Kidney epithelial cell (primary cell): Measurements from ENCODE around the gene RTF2. TPM values are rescaled to one million over a fixed set of nuclear protein-coding genes. Genes with fewer than 3 reads are reported as not detected.

Experiments used
- DNase-seq: peaks from one replicate; pipeline ENCODE4 v3.0.0-alpha.2; 2010; ENCODE audit warnings: low read depth
- H3K27me3 ChIP-seq: 2 replicates; pipeline ENCODE4 v1.6.0; 2011; ENCODE audit warnings: low read length; ENCODE audit not compliant: control insufficient read depth, insufficient read depth
- H3K36me3 ChIP-seq: 2 replicates; pipeline ENCODE4 v1.5.1; 2011; ENCODE audit warnings: low read length; ENCODE audit not compliant: control insufficient read depth, insufficient read depth
- H3K4me3 ChIP-seq: 2 replicates; pipeline ENCODE4 v1.5.1; 2011; ENCODE audit warnings: low read depth, mild to moderate bottlenecking, control low read depth, low read length
- total RNA-seq: library from RNA; depleted of rRNA; stranded (reverse); fragments of >200 nt; gene quantifications from 2 replicates; pipeline ENCODE4 v1.2.3, GENCODE V29; 2015
- TF ChIP-seq, protein P1 (sequence below): IDR thresholded peaks from 2 replicates; pipeline ENCODE4 v1.5.1; 2011; ENCODE audit warnings: mild to moderate bottlenecking, moderate library complexity, low read length, control low read depth, inconsistent platforms; ENCODE audit not compliant: insufficient read depth, poor library complexity, severe bottlenecking

The RTF2 gene
- total RNA-seq, 1 donor from 2014 or later, result 68.5 TPM

DNA sequence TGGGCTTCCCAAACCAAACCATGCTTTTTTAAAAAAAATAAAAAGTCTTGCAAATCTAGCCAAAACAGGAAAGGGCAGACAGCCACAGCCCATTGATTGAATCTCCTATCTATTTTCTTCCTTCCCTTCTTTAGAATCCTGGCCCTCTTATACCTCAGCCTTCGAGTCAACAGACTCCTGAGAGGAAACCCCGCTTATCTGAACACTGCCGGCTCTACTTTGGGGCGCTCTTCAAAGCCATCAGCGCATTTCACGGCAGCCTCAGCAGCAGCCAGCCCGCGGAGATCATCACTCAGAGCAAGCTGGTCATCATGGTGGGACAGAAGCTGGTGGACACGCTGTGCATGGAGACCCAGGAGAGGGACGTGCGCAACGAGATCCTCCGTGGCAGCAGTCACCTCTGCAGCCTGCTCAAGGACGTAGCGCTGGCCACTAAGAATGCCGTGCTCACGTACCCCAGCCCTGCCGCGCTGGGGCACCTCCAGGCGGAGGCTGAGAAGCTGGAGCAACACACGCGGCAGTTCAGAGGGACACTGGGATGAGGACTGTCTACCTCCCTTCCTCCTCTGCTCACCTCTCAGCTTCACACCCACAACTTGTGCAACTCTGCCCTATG, 10.1 kb upstream of the RTF2 start:
- Histone ChIP-seq H3K27me3 (no peaks in the 10 kb centered on the region), H3K4me3 (no peak overlapping the region), H3K36me3 (no peaks in the 10 kb centered on the region)
- TF ChIP-seq, protein P1, sequence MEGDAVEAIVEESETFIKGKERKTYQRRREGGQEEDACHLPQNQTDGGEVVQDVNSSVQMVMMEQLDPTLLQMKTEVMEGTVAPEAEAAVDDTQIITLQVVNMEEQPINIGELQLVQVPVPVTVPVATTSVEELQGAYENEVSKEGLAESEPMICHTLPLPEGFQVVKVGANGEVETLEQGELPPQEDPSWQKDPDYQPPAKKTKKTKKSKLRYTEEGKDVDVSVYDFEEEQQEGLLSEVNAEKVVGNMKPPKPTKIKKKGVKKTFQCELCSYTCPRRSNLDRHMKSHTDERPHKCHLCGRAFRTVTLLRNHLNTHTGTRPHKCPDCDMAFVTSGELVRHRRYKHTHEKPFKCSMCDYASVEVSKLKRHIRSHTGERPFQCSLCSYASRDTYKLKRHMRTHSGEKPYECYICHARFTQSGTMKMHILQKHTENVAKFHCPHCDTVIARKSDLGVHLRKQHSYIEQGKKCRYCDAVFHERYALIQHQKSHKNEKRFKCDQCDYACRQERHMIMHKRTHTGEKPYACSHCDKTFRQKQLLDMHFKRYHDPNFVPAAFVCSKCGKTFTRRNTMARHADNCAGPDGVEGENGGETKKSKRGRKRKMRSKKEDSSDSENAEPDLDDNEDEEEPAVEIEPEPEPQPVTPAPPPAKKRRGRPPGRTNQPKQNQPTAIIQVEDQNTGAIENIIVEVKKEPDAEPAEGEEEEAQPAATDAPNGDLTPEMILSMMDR, result no peak
- no peak for DNase-seq

DNA sequence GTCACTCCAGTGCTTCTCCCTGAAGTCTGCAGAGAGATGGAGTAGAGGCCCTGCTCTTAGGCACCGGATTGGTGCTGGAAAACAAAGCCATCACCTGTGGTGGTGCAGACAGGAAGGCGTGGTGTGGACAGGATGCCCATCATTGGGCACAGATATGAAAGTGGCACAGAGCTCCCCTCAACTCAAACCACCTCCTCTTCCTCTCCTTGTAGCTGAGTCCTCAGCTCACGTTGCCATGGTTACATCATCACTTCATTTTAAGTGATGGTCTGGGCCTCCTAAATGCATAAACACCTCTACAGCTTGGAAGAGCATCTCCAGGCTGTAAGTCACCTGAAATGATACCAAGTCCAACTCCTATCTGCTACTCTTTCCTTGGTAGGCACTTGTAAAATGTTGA, 8.0 kb upstream of the RTF2 start:
- DNase-seq, result no peak
- no peaks in the 10 kb centered on the region for H3K27me3 ChIP-seq

DNA sequence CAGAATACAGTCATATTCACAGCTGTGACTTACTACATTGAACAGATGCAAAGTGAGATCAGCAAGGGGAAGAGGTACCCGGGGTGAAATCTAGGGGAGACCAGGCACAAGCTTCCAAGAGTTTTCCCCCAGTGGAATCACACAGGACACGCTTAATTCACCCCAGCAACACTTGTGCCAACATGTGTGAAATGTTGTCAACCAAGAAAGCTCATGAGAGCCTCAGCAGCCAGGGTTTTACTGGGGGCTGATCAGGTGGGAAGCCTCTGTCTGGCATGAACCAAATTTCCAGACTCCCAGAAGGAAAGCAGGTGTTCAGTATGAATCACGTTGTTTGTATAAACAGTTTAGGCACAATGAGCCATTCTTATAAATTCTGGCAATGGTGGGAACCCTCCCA, 6.9 kb upstream of the RTF2 start:
- no peaks in the 10 kb centered on the region for H3K27me3 ChIP-seq
- H3K4me3 ChIP-seq, result no peak overlapping the region
- no peaks in the 10 kb centered on the region for H3K36me3 ChIP-seq
- TF ChIP-seq, protein P1, result no peak
- DNase-seq, result no peak

More for the DNA sequence above, 8.0 kb upstream of the RTF2 start:
- H3K4me3 ChIP-seq, result no peak overlapping the region
- TF ChIP-seq, protein P1, result no peak
- H3K36me3 ChIP-seq, result no peaks in the 10 kb centered on the region

DNA sequence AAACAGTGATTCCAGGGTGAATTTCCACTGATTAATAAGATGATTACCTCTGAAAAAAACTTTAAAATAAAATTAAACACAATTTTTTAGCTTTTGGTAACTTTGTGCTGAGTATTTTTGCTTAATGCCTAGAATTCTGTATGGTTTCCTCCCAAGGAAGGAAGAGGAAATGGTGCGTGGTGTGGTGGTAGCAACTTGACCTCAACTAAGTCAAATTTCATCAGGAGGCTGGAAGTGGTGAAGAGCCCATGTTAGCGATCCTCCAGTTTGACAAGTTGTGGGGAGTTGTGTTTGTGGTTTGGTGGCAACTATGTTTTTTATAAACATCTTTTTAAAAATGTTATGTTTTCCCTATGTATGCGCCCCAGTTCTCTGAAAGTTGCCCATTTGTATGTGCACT, 5.0 kb upstream of the RTF2 start:
- H3K36me3 ChIP-seq, result no peaks in the 10 kb centered on the region
- no peak for DNase-seq
- H3K4me3 ChIP-seq, result no peak overlapping the region
- no peaks in the 10 kb centered on the region for H3K27me3 ChIP-seq
- TF ChIP-seq, protein P1, result no peak

DNA sequence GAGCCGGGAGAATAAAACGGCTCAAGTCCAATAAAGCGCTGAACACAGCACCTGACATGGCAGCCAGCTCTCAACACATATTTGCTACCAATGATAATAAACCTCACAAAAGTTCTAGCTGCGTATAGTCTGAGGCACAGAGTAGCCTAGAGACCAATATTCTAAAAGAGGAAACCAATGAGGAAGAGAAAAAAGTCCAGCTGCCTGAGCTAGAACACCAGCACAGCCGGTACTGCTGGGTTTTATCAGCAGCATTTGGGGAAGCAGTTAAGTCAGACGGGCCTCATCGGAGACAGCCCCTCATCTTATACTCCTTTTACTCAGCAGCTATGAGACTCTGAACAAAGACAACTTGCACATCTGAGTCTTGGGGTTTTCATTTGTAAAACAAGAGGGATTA, 2.4 kb upstream of the RTF2 start:
- TF ChIP-seq, protein P1, result no peak
- no peaks in the 10 kb centered on the region for H3K36me3 ChIP-seq
- H3K4me3 ChIP-seq, result no peak overlapping the region
- no peak for DNase-seq
- no peaks in the 10 kb centered on the region for H3K27me3 ChIP-seq

DNA sequence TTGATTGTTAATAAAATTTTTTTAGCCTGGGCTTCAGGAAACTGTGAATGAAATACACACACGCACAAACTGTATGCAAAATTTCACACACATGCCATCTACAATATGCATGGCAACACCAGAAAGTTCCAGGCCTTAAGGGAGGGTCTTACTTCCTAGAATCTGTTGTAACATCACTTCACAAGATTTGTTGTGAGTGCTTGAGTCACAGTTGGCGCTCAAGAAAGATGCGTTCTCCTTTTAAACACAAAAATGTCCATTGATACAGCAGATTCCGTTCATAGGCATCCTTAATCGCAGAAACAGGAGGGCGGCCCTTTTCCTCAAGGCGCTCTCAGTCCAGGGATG, 485 bp upstream of the RTF2 start:
- TF ChIP-seq, protein P1, result no peak
- H3K36me3 ChIP-seq, result no peaks in the 10 kb centered on the region
- no peak for DNase-seq
- H3K4me3 ChIP-seq, result peak overlapping the region; percentile 97
- H3K27me3 ChIP-seq, result no peaks in the 10 kb centered on the region
